H9 (cell line): Measurements from ENCODE around the gene PTPRN2. TPM values are rescaled to one million over a fixed set of nuclear protein-coding genes. Genes with fewer than 3 reads are reported as not detected.

Experiments used
- DNase-seq: peaks from one replicate; pipeline ENCODE4 v3.0.0-alpha.2; 2017
- H2AFZ ChIP-seq: one replicate; pipeline ENCODE4 v1.6.1; 2013; ENCODE audit warnings: mild to moderate bottlenecking, low read length, control low read depth, moderate library complexity
- H2AK5ac ChIP-seq: 2 replicates; pipeline ENCODE4 v1.6.1; 2013; ENCODE audit warnings: low read length, control low read depth, mixed read lengths; ENCODE audit not compliant: insufficient read length
- H2BK120ac ChIP-seq: one replicate; pipeline ENCODE4 v1.6.1; 2013; ENCODE audit warnings: low read depth, mild to moderate bottlenecking, low read length, control low read depth, inconsistent platforms; ENCODE audit not compliant: poor library complexity, severe bottlenecking
- H2BK12ac ChIP-seq: 2 replicates; pipeline ENCODE4 v1.6.1; 2013; ENCODE audit warnings: low read length, control low read depth, mixed read lengths, low read depth; ENCODE audit not compliant: insufficient read length
- H2BK15ac ChIP-seq: 2 replicates; pipeline ENCODE4 v1.6.1; 2013; ENCODE audit warnings: low read depth, low read length, control low read depth
- H2BK20ac ChIP-seq: one replicate; pipeline ENCODE4 v1.6.1; 2013; ENCODE audit warnings: low read depth, mild to moderate bottlenecking, low read length, control low read depth, inconsistent platforms; ENCODE audit not compliant: poor library complexity, severe bottlenecking
- H2BK5ac ChIP-seq: 2 replicates; pipeline ENCODE4 v1.6.1; 2013; ENCODE audit warnings: low read length, control low read depth, mixed read lengths; ENCODE audit not compliant: insufficient read length
- H3K14ac ChIP-seq: 2 replicates; pipeline ENCODE4 v1.6.1; 2013; ENCODE audit warnings: low read length, control low read depth; ENCODE audit not compliant: insufficient read depth
- H3K18ac ChIP-seq: 2 replicates; pipeline ENCODE4 v1.6.1; 2013; ENCODE audit warnings: low read depth, mild to moderate bottlenecking, mixed read lengths, low read length, control low read depth; ENCODE audit not compliant: insufficient read length
- H3K23ac ChIP-seq: 2 replicates; pipeline ENCODE4 v1.6.1; 2013; ENCODE audit warnings: low read length, control low read depth, mixed read lengths, low read depth; ENCODE audit not compliant: insufficient read length
- H3K23me2 ChIP-seq: 2 replicates; pipeline ENCODE4 v1.6.1; 2013; ENCODE audit warnings: low read depth, mild to moderate bottlenecking, mixed read lengths, low read length, control low read depth; ENCODE audit not compliant: insufficient read length, poor library complexity, severe bottlenecking
- H3K27ac ChIP-seq: 2 replicates; pipeline ENCODE4 v1.5.1; 2013; ENCODE audit warnings: low read length, control low read depth, mixed read lengths, low read depth; ENCODE audit not compliant: insufficient read length
- H3K27me3 ChIP-seq: 2 replicates; pipeline ENCODE4 v1.6.1; 2013; ENCODE audit warnings: low read length, control low read depth, inconsistent platforms; ENCODE audit not compliant: insufficient read depth
- H3K4ac ChIP-seq: 2 replicates; pipeline ENCODE4 v1.6.1; 2013; ENCODE audit warnings: low read depth, mild to moderate bottlenecking, control low read depth, inconsistent platforms, low read length, moderate library complexity
- H3K4me1 ChIP-seq: 2 replicates; pipeline ENCODE4 v1.6.1; 2013; ENCODE audit warnings: low read length, control low read depth, inconsistent platforms; ENCODE audit not compliant: insufficient read depth
- H3K4me2 ChIP-seq: 2 replicates; pipeline ENCODE4 v1.6.1; 2013; ENCODE audit warnings: low read length, control low read depth, mixed read lengths; ENCODE audit not compliant: insufficient read length, insufficient read depth
- H3K56ac ChIP-seq: 2 replicates; pipeline ENCODE4 v1.6.1; 2013; ENCODE audit warnings: low read depth, mild to moderate bottlenecking, mixed read lengths, low read length, control low read depth; ENCODE audit not compliant: insufficient read length
- H3K79me1 ChIP-seq: 2 replicates; pipeline ENCODE4 v1.6.1; 2013; ENCODE audit warnings: low read depth, mild to moderate bottlenecking, moderate library complexity, low read length, control low read depth, inconsistent platforms; ENCODE audit not compliant: insufficient read depth, poor library complexity, severe bottlenecking
- H3K79me2 ChIP-seq: 2 replicates; pipeline ENCODE4 v1.6.1; 2013; ENCODE audit warnings: low read length, control low read depth, inconsistent platforms; ENCODE audit not compliant: insufficient read depth
- H3K9ac ChIP-seq: 2 replicates; pipeline ENCODE4 v1.6.1; 2013; ENCODE audit warnings: low read length, control low read depth, mixed read lengths; ENCODE audit not compliant: insufficient read length; ENCODE audit errors: extremely low read depth
- H3K9me3 ChIP-seq: one replicate; pipeline ENCODE4 v1.6.1; 2013; ENCODE audit warnings: low read depth, low read length, inconsistent platforms; ENCODE audit not compliant: control insufficient read depth
- H3T11ph ChIP-seq: one replicate; pipeline ENCODE4 v1.6.1; 2013; ENCODE audit warnings: mild to moderate bottlenecking, low read length, control low read depth, inconsistent platforms
- H4K20me1 ChIP-seq: one replicate; pipeline ENCODE4 v1.6.1; 2013; ENCODE audit not compliant: control insufficient read depth, insufficient read length, insufficient read depth
- H4K5ac ChIP-seq: 2 replicates; pipeline ENCODE4 v1.6.1; 2013; ENCODE audit warnings: low read depth, mild to moderate bottlenecking, mixed read lengths, low read length, control low read depth; ENCODE audit not compliant: insufficient read length
- H4K8ac ChIP-seq: replicated peaks from 2 replicates; pipeline ENCODE4 v1.6.1; 2013; ENCODE audit warnings: low read length, control low read depth, mixed read lengths, low read depth; ENCODE audit not compliant: insufficient read length
- H4K91ac ChIP-seq: 2 replicates; pipeline ENCODE4 v1.6.1; 2013; ENCODE audit warnings: low read depth, mild to moderate bottlenecking, moderate library complexity, mixed read lengths, low read length, control low read depth; ENCODE audit not compliant: insufficient read length
- H3K27ac Mint-ChIP-seq, 3 experiments: 2 replicates in 2 of 3; 3 replicates in 1 of 3; pipeline ENCODE4 v1.8.0; 2020 to 2021; ENCODE audit warnings: mixed read lengths in 3 of 3, mild to moderate bottlenecking in 1 of 3, moderate library complexity in 1 of 3
- H3K27me3 Mint-ChIP-seq: 2 replicates; pipeline ENCODE4 v1.8.0; 2021; ENCODE audit warnings: low read depth, mild to moderate bottlenecking, moderate library complexity, mixed read lengths
- H3K36me3 Mint-ChIP-seq, 3 experiments: 2 replicates in 2 of 3; 3 replicates in 1 of 3; pipeline ENCODE4 v1.8.0; 2020 to 2021; ENCODE audit warnings: low read depth in 3 of 3, mixed read lengths in 3 of 3; ENCODE audit not compliant: insufficient read depth in 1 of 3
- H3K4me1 Mint-ChIP-seq, 2 experiments: 2 replicates each; pipeline ENCODE4 v1.8.0; 2020; ENCODE audit warnings: mixed read lengths in 2 of 2
- H3K4me3 Mint-ChIP-seq, 2 experiments: 2 replicates in 1 of 2; 3 replicates in 1 of 2; pipeline ENCODE4 v1.8.0; 2020 to 2021; ENCODE audit warnings: mild to moderate bottlenecking in 2 of 2, mixed read lengths in 2 of 2, moderate library complexity in 1 of 2
- H3K9me3 Mint-ChIP-seq, 2 experiments: 2 replicates in 1 of 2; 3 replicates in 1 of 2; pipeline ENCODE4 v1.8.0; 2020; ENCODE audit warnings: mild to moderate bottlenecking in 2 of 2, mixed read lengths in 2 of 2, moderate library complexity in 1 of 2
- WGBS: extraction: QIAGEN DNeasy Blood & Tissue Kit; methylation state at CpG from one replicate; pipeline ENCODE4 v1.1.7; 2013; ENCODE audit warnings: missing lambda C conversion rate, low lambda C conversion rate, mixed read lengths; ENCODE audit not compliant: insufficient read length; ENCODE audit errors: extremely low coverage; 5-methylcytosine and 5-hydroxymethylcytosine counted together
- total RNA-seq: library from RNA; stranded (reverse); gene quantifications from 2 replicates; pipeline ENCODE4 v1.2.1, GENCODE V29; 2021
- TF ChIP-seq, protein P1 (sequence below): fragments of 200-600 bp; sonication (generic); conservative IDR thresholded peaks from 3 replicates; pipeline ENCODE4 v1.8.0; 2021; ENCODE audit warnings: antibody characterized with exemption, mild to moderate bottlenecking

The PTPRN2 gene
- total RNA-seq, 1 experiment from 2014 or later: 5.2 TPM

DNA sequence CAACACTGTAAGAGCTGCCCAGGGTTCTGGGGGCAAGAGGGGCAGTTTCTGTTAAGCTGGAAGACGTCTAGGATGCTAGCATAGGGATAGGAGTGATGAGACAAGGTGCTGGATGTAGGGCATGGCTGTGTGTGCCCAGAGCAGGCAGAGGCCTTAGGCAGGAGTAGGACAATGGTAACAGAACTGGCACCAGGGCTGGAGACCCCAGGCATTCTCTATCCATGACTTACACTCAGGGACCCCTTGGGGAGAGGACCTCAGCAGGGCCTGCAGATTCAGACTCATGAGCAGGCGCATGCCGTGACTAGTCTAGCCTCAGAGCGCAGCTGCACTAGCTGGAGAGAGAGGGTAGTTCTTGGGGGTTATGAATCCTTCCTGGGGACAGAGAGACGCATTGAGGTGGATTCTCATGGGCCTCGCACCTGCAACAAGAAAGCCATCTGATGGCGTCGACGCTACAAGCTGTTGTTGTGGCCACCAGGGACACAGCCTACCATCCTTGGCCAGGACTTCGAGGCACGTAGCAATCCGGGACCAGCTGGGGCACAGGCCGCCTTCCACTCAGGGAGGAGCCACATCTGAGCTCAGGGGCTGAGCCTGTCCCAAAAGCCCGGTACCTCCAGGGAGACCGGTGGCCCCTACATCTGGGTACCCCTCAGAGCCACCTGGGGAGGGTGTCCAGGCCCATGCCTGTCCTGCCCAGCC is 474.1 kb downstream of the PTPRN2 start:
- Mint-ChIP-seq H3K27me3 (peaks cover 4% of the 10 kb centered on the region; the same call in 1 of the 2 replicates), H3K4me3 (no peak overlapping the region), H3K27ac (peak overlapping the region in 2 of 3 experiments; percentile 36 to 63; a peak in 4 of 7 replicates), H3K4me1 (peaks cover 4% of the 10 kb centered on the region in 2 experiments), H3K9me3 (peaks cover 23 to 27% of the 10 kb centered on the region in 2 experiments), H3K36me3 (peaks cover 7 to 14% (median 11%) of the 10 kb centered on the region in 3 experiments)
- Histone ChIP-seq H3K27me3 (no peaks in the 10 kb centered on the region), H3K27ac (no peak overlapping the region), H4K5ac (no peak overlapping the region), H4K20me1 (no peaks in the 10 kb centered on the region), H2BK12ac (no peak overlapping the region), H3K4me2 (no peak overlapping the region), H3K9ac (no peak overlapping the region), H3K56ac (no peak overlapping the region), H3K79me2 (no peaks in the 10 kb centered on the region), H3K9me3 (no peaks in the 10 kb centered on the region), H2BK120ac (no peak overlapping the region), H2BK15ac (no peak overlapping the region), H3K18ac (no peak overlapping the region), H3K14ac (no peak overlapping the region; the same call in 1 of the 2 replicates), H2AFZ (no peak overlapping the region), H2BK5ac (no peak overlapping the region), H4K91ac (no peak overlapping the region), H2AK5ac (no peak overlapping the region), H4K8ac (no peak overlapping the region), H2BK20ac (no peak overlapping the region), H3K23ac (no peak overlapping the region), H3K79me1 (no peaks in the 10 kb centered on the region), H3K23me2 (no peaks in the 10 kb centered on the region), H3T11ph (no peak overlapping the region), H3K4ac (no peak overlapping the region), H3K4me1 (no peaks in the 10 kb centered on the region)
- TF ChIP-seq, protein P1, sequence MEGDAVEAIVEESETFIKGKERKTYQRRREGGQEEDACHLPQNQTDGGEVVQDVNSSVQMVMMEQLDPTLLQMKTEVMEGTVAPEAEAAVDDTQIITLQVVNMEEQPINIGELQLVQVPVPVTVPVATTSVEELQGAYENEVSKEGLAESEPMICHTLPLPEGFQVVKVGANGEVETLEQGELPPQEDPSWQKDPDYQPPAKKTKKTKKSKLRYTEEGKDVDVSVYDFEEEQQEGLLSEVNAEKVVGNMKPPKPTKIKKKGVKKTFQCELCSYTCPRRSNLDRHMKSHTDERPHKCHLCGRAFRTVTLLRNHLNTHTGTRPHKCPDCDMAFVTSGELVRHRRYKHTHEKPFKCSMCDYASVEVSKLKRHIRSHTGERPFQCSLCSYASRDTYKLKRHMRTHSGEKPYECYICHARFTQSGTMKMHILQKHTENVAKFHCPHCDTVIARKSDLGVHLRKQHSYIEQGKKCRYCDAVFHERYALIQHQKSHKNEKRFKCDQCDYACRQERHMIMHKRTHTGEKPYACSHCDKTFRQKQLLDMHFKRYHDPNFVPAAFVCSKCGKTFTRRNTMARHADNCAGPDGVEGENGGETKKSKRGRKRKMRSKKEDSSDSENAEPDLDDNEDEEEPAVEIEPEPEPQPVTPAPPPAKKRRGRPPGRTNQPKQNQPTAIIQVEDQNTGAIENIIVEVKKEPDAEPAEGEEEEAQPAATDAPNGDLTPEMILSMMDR: no peak
- no peak for DNase-seq
- WGBS: no CpG with 5 or more reads among the region's 15 CpGs
